Measurements from ENCODE around the gene NEK11.

NEK11 gene

DNA sequence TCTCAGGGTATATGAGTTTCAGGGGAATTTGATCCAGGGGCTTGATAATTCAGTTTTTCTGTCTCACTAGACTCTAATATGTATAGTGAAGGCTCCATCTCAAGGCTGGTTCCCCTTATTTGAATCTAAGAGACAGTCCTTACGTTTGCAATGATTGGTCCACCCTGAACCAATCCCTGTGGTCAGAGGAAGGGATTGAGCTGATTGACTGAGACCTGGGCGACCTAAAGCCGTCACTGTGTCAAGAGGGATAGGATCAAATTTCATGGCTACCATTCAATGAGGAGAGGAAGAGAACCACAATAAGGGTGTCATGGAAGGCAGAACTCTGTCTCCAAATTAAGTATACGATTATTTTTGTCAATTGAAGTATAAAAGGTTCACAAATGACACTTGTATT, 371.2 kb downstream of the NEK11 start:
- DNase-seq, result no peak
